ENCODE measurements around the gene TIE1. TPM values are rescaled to one million over a fixed set of nuclear protein-coding genes. Genes with fewer than 3 reads are reported as not detected.

TIE1 gene
- total and polyA plus RNA-seq, 2 of the 13 experiments (the other 11 are each of a cell fraction or from before 2014, with no cell fraction given), result 0.58 to 0.84 TPM

GRCh38 chr1:43271186-43272118 lies 29.3 kb upstream of the TIE1 start:
- intact Hi-C loops (cut with micrococcal nuclease; ENCODE audit: unreplicated experiment) (no loop called here), in situ Hi-C loops (cut with HindIII; ENCODE audit: extremely low pct_ligation_motif_present, low pct_unique_long_range_greater_than_20kb) (no loop called here)
- Histone ChIP-seq H3K4me1 (ENCODE audit: insufficient read depth, low read length) (peaks cover 73% of the 10 kb centered on the region), H3K27me3 (ENCODE audit: control insufficient read depth in 1 of 2, insufficient read depth in 2 of 2, low read length in 2 of 2) (peaks cover 0 to 3% of the 10 kb centered on the region in 2 experiments; a peak in 1 of 5 replicates), H2AFZ (ENCODE audit: low read length) (no peak overlapping the region), H3K4me3 (replicated peaks in 1 of 3; ENCODE audit: insufficient read depth in 1 of 3, low read depth in 2 of 3, low read length in 3 of 3) (no peak overlapping the region), H3K36me3 (replicated peaks in 1 of 2; ENCODE audit: control insufficient read depth in 1 of 2, insufficient read depth in 2 of 2, low read length in 2 of 2) (no peaks in the 10 kb centered on the region), H3K9ac (ENCODE audit: insufficient read depth, low read depth, low read length) (no peak overlapping the region), H3K4me2 (ENCODE audit: low read depth, low read length) (no peak overlapping the region), H4K20me1 (ENCODE audit: insufficient read depth, low read length) (no peaks in the 10 kb centered on the region), H3K9me3 (ENCODE audit: low read length) (no peaks in the 10 kb centered on the region), H3K27ac (ENCODE audit: extremely low read length, insufficient read depth, low read length) (no peak overlapping the region), H3K79me2 (ENCODE audit: insufficient read depth, low read length) (no peaks in the 10 kb centered on the region)
- ChIA-PET POLR2A (no interaction called here), CTCF (ENCODE audit: low intra/inter-chr PET ratio, low total read pairs) (no interaction called here)
- FAIRE-seq (no peak), DNase-seq (ENCODE audit: low spot score) (no peak), ATAC-seq (no peak)
- BruUV-seq (replicated peaks), result no TSS peak
- TF ChIP-seq WIZ (CRISPR knock-in tag; IDR thresholded peaks at IDR 0.05) (no peak), ZSCAN5A (CRISPR knock-in tag; IDR thresholded peaks at IDR 0.05; ENCODE audit: borderline replicate concordance) (no peak)
- 30% methylated on average over 12 of the region's 12 CpGs for WGBS (ENCODE audit: low lambda C conversion rate)

- WGBS (ENCODE audit: low lambda C conversion rate), result 20% methylated on average over 8 of the region's 9 CpGs
- intact Hi-C loops (cut with micrococcal nuclease; ENCODE audit: unreplicated experiment), result no loop called here
- in situ Hi-C loops (cut with HindIII; ENCODE audit: extremely low pct_ligation_motif_present, low pct_unique_long_range_greater_than_20kb), result no loop called here
- TF ChIP-seq ZNF615 (CRISPR knock-in tag; IDR thresholded peaks at IDR 0.05; ENCODE audit: borderline replicate concordance) (no peak), SIX4 (CRISPR knock-in tag; IDR thresholded peaks at IDR 0.05) (no peak), ZMYM2 (CRISPR knock-in tag; IDR thresholded peaks at IDR 0.05) (no peak), ZNF619 (CRISPR knock-in tag; IDR thresholded peaks at IDR 0.05) (no peak), ZNF792 (CRISPR knock-in tag; IDR thresholded peaks at IDR 0.05) (no peak), ZBED4 (CRISPR knock-in tag; IDR thresholded peaks at IDR 0.05; ENCODE audit: borderline replicate concordance) (no peak), ZBTB39 (CRISPR knock-in tag; IDR thresholded peaks at IDR 0.05) (no peak), ZNF451 (CRISPR knock-in tag; IDR thresholded peaks at IDR 0.05) (no peak)
Measured at GRCh38 chr1:43272161-43272560, 28.6 kb upstream of the TIE1 start.

More at GRCh38 chr1:43272161-43272560, 28.6 kb upstream of the TIE1 start:
- no peak overlapping the region for H3K9ac ChIP-seq (ENCODE audit: insufficient read depth, low read depth, low read length)
- ATAC-seq (no peak), DNase-seq (ENCODE audit: low spot score) (no peak), FAIRE-seq (no peak)
- no peaks in the 10 kb centered on the region for H3K79me2 ChIP-seq (ENCODE audit: insufficient read depth, low read length)
- no peaks in the 10 kb centered on the region for H3K36me3 ChIP-seq (replicated peaks in 1 of 2; ENCODE audit: control insufficient read depth in 1 of 2, insufficient read depth in 2 of 2, low read length in 2 of 2)
- no peak overlapping the region for H3K27ac ChIP-seq (ENCODE audit: extremely low read length, insufficient read depth, low read length)
- H3K4me3 ChIP-seq (replicated peaks in 1 of 3; ENCODE audit: insufficient read depth in 1 of 3, low read depth in 2 of 3, low read length in 3 of 3), result no peak overlapping the region
- no peak overlapping the region for H2AFZ ChIP-seq (ENCODE audit: low read length)
- peaks cover 0 to 3% of the 10 kb centered on the region in 2 experiments; a peak in 1 of 5 replicates for H3K27me3 ChIP-seq (ENCODE audit: control insufficient read depth in 1 of 2, insufficient read depth in 2 of 2, low read length in 2 of 2)
- BruUV-seq (replicated peaks), result no TSS peak
- CTCF ChIA-PET (ENCODE audit: low intra/inter-chr PET ratio, low total read pairs), result no interaction called here
- no peaks in the 10 kb centered on the region for H3K9me3 ChIP-seq (ENCODE audit: low read length)
- POLR2A ChIA-PET, result no interaction called here
- H4K20me1 ChIP-seq (ENCODE audit: insufficient read depth, low read length), result no peaks in the 10 kb centered on the region
- peaks cover 75% of the 10 kb centered on the region for H3K4me1 ChIP-seq (ENCODE audit: insufficient read depth, low read length)
- H3K4me2 ChIP-seq (ENCODE audit: low read depth, low read length), result no peak overlapping the region

All from HepG2 (cell line).